Ishikawa (cell line): ENCODE results near the gene ATRN.

Experiments used
- CEBPB ChIP-seq: IDR thresholded peaks from 2 replicates; pipeline ENCODE4 v1.6.1; 2012
- CREB1 ChIP-seq: IDR thresholded peaks from 2 replicates; pipeline ENCODE4 v1.6.1; 2012; ENCODE audit warnings: low read depth
- EGR1 ChIP-seq: IDR thresholded peaks from 2 replicates; pipeline ENCODE4 v1.6.1; 2012
- EP300 ChIP-seq: IDR thresholded peaks from 2 replicates; pipeline ENCODE4 v1.6.1; 2012; ENCODE audit warnings: borderline replicate concordance
- FOXM1 ChIP-seq: IDR thresholded peaks from 2 replicates; pipeline ENCODE4 v1.6.1; 2012; ENCODE audit warnings: low read depth, borderline replicate concordance
- MAX ChIP-seq: IDR thresholded peaks from 2 replicates; pipeline ENCODE4 v1.6.1; 2012
- RAD21 ChIP-seq: IDR thresholded peaks from 2 replicates; pipeline ENCODE4 v1.6.1; 2012; ENCODE audit warnings: low read depth
- TAF1 ChIP-seq: IDR thresholded peaks from 2 replicates; pipeline ENCODE4 v1.6.1; 2012; ENCODE audit warnings: low read depth, mild to moderate bottlenecking
- USF1 ChIP-seq: IDR thresholded peaks from 2 replicates; pipeline ENCODE4 v1.6.1; 2012
- YY1 ChIP-seq: IDR thresholded peaks from 2 replicates; pipeline ENCODE4 v1.6.1; 2012; ENCODE audit warnings: low read depth
- ZBTB7A ChIP-seq: IDR thresholded peaks from 2 replicates; pipeline ENCODE4 v1.6.1; 2012; ENCODE audit warnings: low read depth

GRCh38 chr20:3633913-3634478, 163.2 kb downstream of the ATRN start:
- TF ChIP-seq TAF1 (no peak), USF1 (no peak), FOXM1 (no peak), RAD21 (no peak), YY1 (no peak), EP300 (no peak), MAX (no peak), EGR1 (no peak), ZBTB7A (no peak), CEBPB (no peak), CREB1 (no peak)
